ENCODE data around the gene CIDEB.

- TF ChIP-seq POLR2A (IDR thresholded peaks at IDR 0.05; ENCODE audit: control extremely low read depth in 1 of 2, low read depth in 2 of 2, low read length in 2 of 2) (no peak), YY1 (IDR thresholded peaks at IDR 0.05; ENCODE audit: low read depth, low read length) (no peak), CTCF (IDR thresholded peaks at IDR 0.05; ENCODE audit: control extremely low read depth in 1 of 3, insufficient read depth in 1 of 3, low read depth in 1 of 3, low read length in 3 of 3) (no peak), SUZ12 (IDR thresholded peaks at IDR 0.05; ENCODE audit: low read length) (no peak)
Measured at GRCh38 chr14:24277071-24277470, 30.7 kb downstream of the CIDEB start.
